ENCODE data around the gene ARFGAP2. TPM values are rescaled to one million over a fixed set of nuclear protein-coding genes. Genes with fewer than 3 reads are reported as not detected.

The ARFGAP2 gene
- polyA plus RNA-seq, 5 donors, result 76.2 to 95.2 (median 91.0) TPM

Other genes starting within 250 kb of the ARFGAP2 start
- gene CSTPP1, start 240.1 kb downstream of the ARFGAP2 start, polyA plus RNA-seq (ENCODE audit: insufficient read depth in 1 of 5, insufficient read length in 5 of 5, low replicate concordance in 1 of 5), result 10 to 100 TPM; 43.7 to 52.7 (median 50.9) TPM
- 10 to 100 TPM; 35.4 to 67.1 (median 54.2) TPM for gene PACSIN3, start 9.6 kb upstream of the ARFGAP2 start, polyA plus RNA-seq (ENCODE audit: insufficient read depth in 1 of 5, insufficient read length in 5 of 5, low replicate concordance in 1 of 5)
- 10 to 100 TPM; 20.5 to 28.2 (median 24.5) TPM for gene DDB2, start 38.1 kb upstream of the ARFGAP2 start, polyA plus RNA-seq (ENCODE audit: insufficient read depth in 1 of 5, insufficient read length in 5 of 5, low replicate concordance in 1 of 5)
- 10 to 100 TPM; 33.8 to 43.1 (median 36.5) TPM for gene ACP2, start 71.9 kb upstream of the ARFGAP2 start, polyA plus RNA-seq (ENCODE audit: insufficient read depth in 1 of 5, insufficient read length in 5 of 5, low replicate concordance in 1 of 5)
- 10 to 100 TPM; 39.7 to 57.9 (median 53.0) TPM for gene NR1H3, start 81.1 kb upstream of the ARFGAP2 start, polyA plus RNA-seq (ENCODE audit: insufficient read depth in 1 of 5, insufficient read length in 5 of 5, low replicate concordance in 1 of 5)
- 10 to 100 TPM; 41.9 to 60.4 (median 47.2) TPM for gene MADD, start 93.3 kb upstream of the ARFGAP2 start, polyA plus RNA-seq (ENCODE audit: insufficient read depth in 1 of 5, insufficient read length in 5 of 5, low replicate concordance in 1 of 5)
- gene MYBPC3, start 175.8 kb upstream of the ARFGAP2 start, polyA plus RNA-seq (ENCODE audit: insufficient read depth in 1 of 5, insufficient read length in 5 of 5, low replicate concordance in 1 of 5), result under 1 TPM in 1 of 5 donors, not detected in 4; 0.03 TPM
- gene SPI1, start 201.7 kb upstream of the ARFGAP2 start, polyA plus RNA-seq (ENCODE audit: insufficient read depth in 1 of 5, insufficient read length in 5 of 5, low replicate concordance in 1 of 5), result 1 to 10 TPM; 4.0 to 8.8 (median 5.2) TPM
- gene SLC39A13, start 231.7 kb upstream of the ARFGAP2 start, polyA plus RNA-seq (ENCODE audit: insufficient read depth in 1 of 5, insufficient read length in 5 of 5, low replicate concordance in 1 of 5), result 10 to 100 TPM; 23.0 to 54.0 (median 35.4) TPM
- gene PSMC3, start 249.6 kb upstream of the ARFGAP2 start, polyA plus RNA-seq (ENCODE audit: insufficient read depth in 1 of 5, insufficient read length in 5 of 5, low replicate concordance in 1 of 5), result 100 to 1,000 TPM; 120 to 156 (median 139) TPM

Measured in right lung (tissue), 5 donors.